ENCODE data around the gene TRIM67.

TRIM67 gene

DNA sequence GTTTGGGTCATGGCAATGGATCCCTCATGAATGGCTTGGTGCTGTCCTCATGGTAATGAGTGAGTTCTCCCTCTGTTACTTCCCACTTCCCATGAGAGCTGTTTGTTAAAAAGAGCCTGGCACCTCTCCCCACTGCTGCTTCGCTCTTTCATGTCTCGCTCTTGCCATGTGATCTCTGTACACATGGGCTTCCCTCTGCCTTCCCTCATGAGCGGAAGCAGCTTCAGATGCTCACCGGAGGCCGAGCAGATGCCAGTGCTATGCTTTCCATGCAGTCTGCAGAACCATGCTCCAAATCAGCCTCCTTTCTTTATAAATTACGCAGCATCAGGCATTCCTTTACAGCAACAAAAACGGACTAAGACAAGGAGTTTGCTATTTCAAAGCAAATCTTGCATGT lies 64.3 kb downstream of the TRIM67 start:
- Histone ChIP-seq H3K4me1 (ENCODE audit: control insufficient read depth, insufficient read depth, low read length) (no peaks in the 10 kb centered on the region), H3K9me3 (ENCODE audit: control insufficient read depth, low read length) (no peaks in the 10 kb centered on the region), H3K4me3 (ENCODE audit: low read length) (no peak overlapping the region), H3K36me3 (ENCODE audit: control insufficient read depth, insufficient read depth, low read length, severe bottlenecking) (peaks cover 63% of the 10 kb centered on the region), H3K27me3 (replicated peaks; ENCODE audit: control insufficient read depth, insufficient read depth, low read length) (no peaks in the 10 kb centered on the region), H3K9ac (ENCODE audit: low read length) (no peak overlapping the region)
- DNase-seq (ENCODE audit: low read depth): no peak

DNA sequence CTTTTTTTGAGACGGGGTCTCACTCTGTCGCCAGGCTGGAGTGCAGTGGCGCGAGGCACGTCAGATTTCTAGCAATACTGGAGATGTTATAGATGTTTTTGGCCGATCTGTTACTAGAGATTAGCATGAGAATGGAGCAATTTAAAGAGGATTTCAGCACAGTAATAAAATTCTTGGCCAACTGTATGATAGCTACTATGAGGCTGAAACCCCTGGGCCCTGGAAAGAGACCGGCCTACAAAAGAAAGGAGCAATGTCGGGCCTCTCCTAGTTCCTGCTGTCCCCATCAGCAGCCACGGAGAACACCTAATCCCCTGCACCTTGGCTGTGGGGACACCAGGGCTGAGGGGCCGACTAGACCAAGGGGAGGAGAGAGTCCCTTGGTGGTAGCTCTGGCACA lies 69.7 kb downstream of the TRIM67 start:
- H3K4me1 ChIP-seq (ENCODE audit: control insufficient read depth, insufficient read depth, low read length): peaks cover 11% of the 10 kb centered on the region

GRCh38 chr1:231232870-231233734 lies 71.2 kb downstream of the TRIM67 start:
- H3K4me3 ChIP-seq (ENCODE audit: low read length): no peak overlapping the region
- peaks cover 30% of the 10 kb centered on the region for H3K36me3 ChIP-seq (ENCODE audit: control insufficient read depth, insufficient read depth, low read length, severe bottlenecking)
- H3K27me3 ChIP-seq (replicated peaks; ENCODE audit: control insufficient read depth, insufficient read depth, low read length): no peaks in the 10 kb centered on the region
- no peaks in the 10 kb centered on the region for H3K9me3 ChIP-seq (ENCODE audit: control insufficient read depth, low read length)
- H3K9ac ChIP-seq (ENCODE audit: low read length): no peak overlapping the region
- H3K4me1 ChIP-seq (ENCODE audit: control insufficient read depth, insufficient read depth, low read length): peaks cover 19% of the 10 kb centered on the region
- DNase-seq (ENCODE audit: low read depth): no peak

More for the DNA sequence above, 69.7 kb downstream of the TRIM67 start:
- H3K36me3 ChIP-seq (ENCODE audit: control insufficient read depth, insufficient read depth, low read length, severe bottlenecking): peaks cover 31% of the 10 kb centered on the region
- H3K4me3 ChIP-seq (ENCODE audit: low read length): no peak overlapping the region
- H3K27me3 ChIP-seq (replicated peaks; ENCODE audit: control insufficient read depth, insufficient read depth, low read length): no peaks in the 10 kb centered on the region
- H3K9ac ChIP-seq (ENCODE audit: low read length): no peak overlapping the region
- no peak for DNase-seq (ENCODE audit: low read depth)
- H3K9me3 ChIP-seq (ENCODE audit: control insufficient read depth, low read length): no peaks in the 10 kb centered on the region

DNA sequence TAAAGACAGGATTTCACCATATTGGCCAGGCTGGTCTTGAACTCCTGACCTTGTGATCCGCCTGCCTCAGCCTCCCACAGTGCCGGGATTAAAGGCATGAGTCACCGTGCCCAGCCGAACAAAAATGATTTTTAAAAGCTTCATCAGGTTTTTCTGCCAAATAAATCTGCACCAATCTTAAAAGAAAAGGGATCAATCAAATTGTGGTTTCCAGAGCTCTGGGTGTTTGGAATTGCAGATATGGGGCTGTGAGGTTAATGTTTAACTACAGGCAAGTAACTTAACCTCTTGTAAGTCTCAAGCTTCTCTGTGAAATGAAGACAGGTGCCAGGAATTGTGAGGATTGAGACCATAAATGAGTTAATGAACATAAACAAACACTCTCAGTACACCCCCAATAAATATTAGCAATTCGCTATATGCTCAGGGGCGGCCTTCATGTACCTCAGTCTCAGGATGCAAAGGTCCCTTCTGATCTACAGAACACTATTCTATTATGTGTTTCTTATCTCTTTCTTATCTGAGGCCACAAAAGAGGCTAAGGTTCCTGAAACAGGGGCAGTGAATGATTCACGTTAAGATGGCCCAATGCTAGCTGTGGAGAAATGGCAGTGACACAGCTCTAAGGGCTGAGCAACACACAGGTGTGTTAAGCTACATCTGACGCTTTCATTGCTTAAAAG lies 72.0 kb downstream of the TRIM67 start:
- H3K4me3 ChIP-seq (ENCODE audit: low read length): no peak overlapping the region
- DNase-seq (ENCODE audit: low read depth): no peak
- H3K9ac ChIP-seq (ENCODE audit: low read length): no peak overlapping the region
- H3K4me1 ChIP-seq (ENCODE audit: control insufficient read depth, insufficient read depth, low read length): peaks cover 25% of the 10 kb centered on the region
- no peaks in the 10 kb centered on the region for H3K27me3 ChIP-seq (replicated peaks; ENCODE audit: control insufficient read depth, insufficient read depth, low read length)
- H3K9me3 ChIP-seq (ENCODE audit: control insufficient read depth, low read length): no peaks in the 10 kb centered on the region
- peaks cover 31% of the 10 kb centered on the region for H3K36me3 ChIP-seq (ENCODE audit: control insufficient read depth, insufficient read depth, low read length, severe bottlenecking)

DNA sequence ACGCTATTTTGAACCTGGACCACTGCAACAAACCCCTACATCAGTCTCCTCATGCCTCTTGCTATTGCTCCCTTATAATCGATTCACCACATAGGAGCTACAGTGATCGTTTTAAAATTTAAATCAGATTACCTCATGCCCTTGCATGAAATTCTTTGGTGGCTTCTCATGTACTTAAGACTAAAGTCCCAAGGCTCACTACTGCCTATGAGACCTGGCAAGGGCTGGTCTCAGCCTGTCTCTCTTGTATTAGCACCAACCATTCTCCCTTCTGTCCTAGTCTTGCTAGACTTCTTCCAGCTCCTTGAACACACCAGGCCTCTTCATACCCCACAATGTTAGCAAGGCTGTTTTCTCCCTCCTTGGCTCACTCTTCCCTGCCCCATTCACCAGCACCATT lies 72.6 kb downstream of the TRIM67 start:
- Histone ChIP-seq H3K4me1 (ENCODE audit: control insufficient read depth, insufficient read depth, low read length) (peaks cover 26% of the 10 kb centered on the region), H3K27me3 (replicated peaks; ENCODE audit: control insufficient read depth, insufficient read depth, low read length) (no peaks in the 10 kb centered on the region), H3K9me3 (ENCODE audit: control insufficient read depth, low read length) (no peaks in the 10 kb centered on the region), H3K4me3 (ENCODE audit: low read length) (no peak overlapping the region), H3K36me3 (ENCODE audit: control insufficient read depth, insufficient read depth, low read length, severe bottlenecking) (peaks cover 27% of the 10 kb centered on the region), H3K9ac (ENCODE audit: low read length) (no peak overlapping the region)
- DNase-seq (ENCODE audit: low read depth): no peak

DNA sequence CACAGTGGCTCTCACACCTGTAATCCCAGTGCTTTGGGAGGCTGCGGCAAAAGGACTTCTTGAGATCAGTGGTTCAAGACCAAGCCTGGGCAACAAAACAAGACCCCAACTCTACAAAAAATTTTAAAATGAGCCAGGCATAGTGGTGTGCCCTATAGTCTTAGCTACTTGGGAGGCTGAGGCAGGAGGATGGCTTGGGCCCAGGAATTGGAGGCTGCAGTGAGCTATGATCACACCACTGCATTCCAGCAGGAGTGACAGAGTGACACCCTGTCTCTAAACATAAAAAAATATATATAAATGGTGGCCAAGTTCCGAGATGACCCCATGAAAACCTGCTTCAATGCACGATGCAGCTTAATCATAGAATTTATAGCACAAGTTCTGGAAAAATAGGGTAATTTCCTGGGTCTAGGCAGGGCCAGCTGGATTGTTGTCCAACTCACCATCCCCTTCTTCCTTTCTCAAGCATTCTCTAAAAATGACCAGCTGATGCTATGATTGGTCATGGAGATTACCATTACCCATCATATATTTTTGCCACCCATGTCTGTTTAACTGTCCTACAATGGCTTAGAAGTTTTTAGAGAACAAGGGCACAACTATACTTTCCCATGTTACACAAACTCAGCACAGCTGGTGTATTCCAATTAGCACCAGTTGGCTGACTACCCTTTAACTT lies 73.8 kb downstream of the TRIM67 start:
- Histone ChIP-seq H3K4me3 (ENCODE audit: low read length) (peak overlapping the region; percentile 16), H3K36me3 (ENCODE audit: control insufficient read depth, insufficient read depth, low read length, severe bottlenecking) (peaks cover 23% of the 10 kb centered on the region)
- no peak for DNase-seq (ENCODE audit: low read depth)

GRCh38 chr1:231236208-231236591 lies 74.3 kb downstream of the TRIM67 start:
- H3K9me3 ChIP-seq (ENCODE audit: control insufficient read depth, low read length): no peaks in the 10 kb centered on the region
- peak overlapping the region; percentile 16 for H3K4me3 ChIP-seq (ENCODE audit: low read length)
- H3K36me3 ChIP-seq (ENCODE audit: control insufficient read depth, insufficient read depth, low read length, severe bottlenecking): peaks cover 23% of the 10 kb centered on the region
- H3K27me3 ChIP-seq (replicated peaks; ENCODE audit: control insufficient read depth, insufficient read depth, low read length): no peaks in the 10 kb centered on the region
- peak overlapping the region; percentile 52 for H3K9ac ChIP-seq (ENCODE audit: low read length)
- DNase-seq (ENCODE audit: low read depth): no peak
- H3K4me1 ChIP-seq (ENCODE audit: control insufficient read depth, insufficient read depth, low read length): peaks cover 36% of the 10 kb centered on the region

More for the DNA sequence above, 73.8 kb downstream of the TRIM67 start:
- Histone ChIP-seq H3K27me3 (replicated peaks; ENCODE audit: control insufficient read depth, insufficient read depth, low read length) (no peaks in the 10 kb centered on the region), H3K9me3 (ENCODE audit: control insufficient read depth, low read length) (no peaks in the 10 kb centered on the region), H3K4me1 (ENCODE audit: control insufficient read depth, insufficient read depth, low read length) (peaks cover 36% of the 10 kb centered on the region), H3K9ac (ENCODE audit: low read length) (peak overlapping the region; percentile 19)

DNA sequence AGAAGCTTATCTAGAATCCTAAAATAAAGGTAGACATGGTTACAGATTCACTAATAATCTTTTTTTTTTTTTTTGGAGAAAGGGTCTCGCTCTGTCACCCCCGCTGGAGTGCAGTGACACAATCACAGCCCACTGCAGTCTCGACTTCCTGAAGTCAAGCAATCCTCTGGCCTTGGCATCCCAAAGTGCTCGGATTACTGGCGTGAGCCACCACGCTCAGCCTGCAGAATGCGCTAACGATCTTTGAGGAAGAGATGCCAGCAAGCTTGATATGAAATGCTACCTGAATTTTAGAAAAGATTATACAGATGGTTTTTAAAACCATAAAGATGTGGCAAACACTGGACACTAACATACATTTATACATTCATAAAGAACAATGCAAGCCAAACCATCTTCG lies 75.1 kb downstream of the TRIM67 start:
- H3K9ac ChIP-seq (ENCODE audit: low read length): peak overlapping the region; percentile 52

GRCh38 chr1:231238298-231238697 lies 76.4 kb downstream of the TRIM67 start:
- peaks cover 50% of the 10 kb centered on the region for H3K4me1 ChIP-seq (ENCODE audit: control insufficient read depth, insufficient read depth, low read length)
- no peak overlapping the region for H3K4me3 ChIP-seq (ENCODE audit: low read length)
- no peaks in the 10 kb centered on the region for H3K9me3 ChIP-seq (ENCODE audit: control insufficient read depth, low read length)
- H3K36me3 ChIP-seq (ENCODE audit: control insufficient read depth, insufficient read depth, low read length, severe bottlenecking): peaks cover 18% of the 10 kb centered on the region
- no peak for DNase-seq (ENCODE audit: low read depth)
- no peak overlapping the region for H3K9ac ChIP-seq (ENCODE audit: low read length)
- H3K27me3 ChIP-seq (replicated peaks; ENCODE audit: control insufficient read depth, insufficient read depth, low read length): no peaks in the 10 kb centered on the region

More for the DNA sequence above, 75.1 kb downstream of the TRIM67 start:
- Histone ChIP-seq H3K9me3 (ENCODE audit: control insufficient read depth, low read length) (no peaks in the 10 kb centered on the region), H3K4me3 (ENCODE audit: low read length) (peak overlapping the region; percentile 16), H3K4me1 (ENCODE audit: control insufficient read depth, insufficient read depth, low read length) (peaks cover 38% of the 10 kb centered on the region), H3K27me3 (replicated peaks; ENCODE audit: control insufficient read depth, insufficient read depth, low read length) (no peaks in the 10 kb centered on the region), H3K36me3 (ENCODE audit: control insufficient read depth, insufficient read depth, low read length, severe bottlenecking) (peaks cover 23% of the 10 kb centered on the region)
- no peak for DNase-seq (ENCODE audit: low read depth)

DNA sequence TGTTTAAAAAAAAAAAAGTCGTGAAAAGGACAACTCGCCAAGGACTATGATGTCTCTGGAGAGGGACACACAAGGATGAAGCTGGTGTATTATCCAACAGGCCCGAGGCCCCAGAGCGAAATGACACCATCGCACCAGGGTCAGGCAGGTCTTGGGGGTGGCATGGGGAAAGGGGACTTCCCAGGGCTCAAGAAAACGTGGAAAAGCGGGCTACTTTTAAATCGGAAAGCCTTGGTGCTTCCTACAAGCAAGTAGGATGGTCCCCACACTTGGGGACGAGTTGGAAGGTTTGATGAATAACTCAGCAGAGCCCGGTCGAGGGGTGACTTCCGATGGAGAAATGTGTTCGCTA lies 78.6 kb downstream of the TRIM67 start:
- Histone ChIP-seq H3K4me1 (ENCODE audit: control insufficient read depth, insufficient read depth, low read length) (peaks cover 49% of the 10 kb centered on the region), H3K9ac (ENCODE audit: low read length) (peak overlapping the region; percentile 98), H3K27me3 (replicated peaks; ENCODE audit: control insufficient read depth, insufficient read depth, low read length) (no peaks in the 10 kb centered on the region), H3K36me3 (ENCODE audit: control insufficient read depth, insufficient read depth, low read length, severe bottlenecking) (peaks cover 18% of the 10 kb centered on the region), H3K9me3 (ENCODE audit: control insufficient read depth, low read length) (no peaks in the 10 kb centered on the region), H3K4me3 (ENCODE audit: low read length) (peak overlapping the region; percentile 94)
- DNase-seq (ENCODE audit: low read depth): peak; percentile 50

Measured in adipocyte (in vitro differentiated cells).